ENCODE data around the gene DCDC2.

- TF ChIP-seq, protein P1, sequence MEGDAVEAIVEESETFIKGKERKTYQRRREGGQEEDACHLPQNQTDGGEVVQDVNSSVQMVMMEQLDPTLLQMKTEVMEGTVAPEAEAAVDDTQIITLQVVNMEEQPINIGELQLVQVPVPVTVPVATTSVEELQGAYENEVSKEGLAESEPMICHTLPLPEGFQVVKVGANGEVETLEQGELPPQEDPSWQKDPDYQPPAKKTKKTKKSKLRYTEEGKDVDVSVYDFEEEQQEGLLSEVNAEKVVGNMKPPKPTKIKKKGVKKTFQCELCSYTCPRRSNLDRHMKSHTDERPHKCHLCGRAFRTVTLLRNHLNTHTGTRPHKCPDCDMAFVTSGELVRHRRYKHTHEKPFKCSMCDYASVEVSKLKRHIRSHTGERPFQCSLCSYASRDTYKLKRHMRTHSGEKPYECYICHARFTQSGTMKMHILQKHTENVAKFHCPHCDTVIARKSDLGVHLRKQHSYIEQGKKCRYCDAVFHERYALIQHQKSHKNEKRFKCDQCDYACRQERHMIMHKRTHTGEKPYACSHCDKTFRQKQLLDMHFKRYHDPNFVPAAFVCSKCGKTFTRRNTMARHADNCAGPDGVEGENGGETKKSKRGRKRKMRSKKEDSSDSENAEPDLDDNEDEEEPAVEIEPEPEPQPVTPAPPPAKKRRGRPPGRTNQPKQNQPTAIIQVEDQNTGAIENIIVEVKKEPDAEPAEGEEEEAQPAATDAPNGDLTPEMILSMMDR (IDR thresholded peaks at IDR 0.05), result no peak
- TF ChIP-seq POLR2A (IDR thresholded peaks at IDR 0.05), result no peak
- TF ChIP-seq POLR2AphosphoS5 (IDR thresholded peaks at IDR 0.05), result no peak
Observed at GRCh38 chr6:24334285-24334684, 23.6 kb downstream of the DCDC2 start.
